B cell (primary cell): ENCODE measurements around the gene NUP85.

ENCODE experiments used
- EZH2 ChIP-seq: IDR thresholded peaks from 2 replicates; pipeline ENCODE4 v1.6.1; 2012; ENCODE audit warnings: borderline replicate concordance, low read depth, mild to moderate bottlenecking, moderate library complexity, low read length; ENCODE audit not compliant: insufficient read depth, poor library complexity, severe bottlenecking
- TF ChIP-seq, protein P1 (sequence below): fragments of 200-600 bp; IDR thresholded peaks from one replicate; pipeline ENCODE4 v1.8.0; 2022; ENCODE audit warnings: antibody characterized with exemption, mild to moderate bottlenecking

DNA sequence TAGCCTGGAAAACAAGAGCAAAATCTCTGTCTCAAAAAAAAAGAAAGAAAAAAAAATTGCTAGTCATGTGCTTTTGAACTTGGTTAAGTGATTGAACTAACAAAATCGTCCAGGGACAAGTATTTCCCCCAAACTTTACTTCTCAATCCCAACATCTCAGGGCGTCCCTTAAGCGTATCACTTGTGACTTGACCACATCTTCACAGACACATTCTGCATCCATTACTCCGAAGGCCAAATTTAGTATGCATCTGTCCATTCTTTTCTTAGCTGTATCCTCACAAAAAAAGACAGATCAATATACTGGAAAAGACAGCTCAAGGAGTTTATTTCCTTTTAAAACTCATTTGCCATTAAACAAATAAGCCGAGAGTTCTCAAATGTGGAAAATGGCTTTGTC, 45.3 kb upstream of the NUP85 start:
- TF ChIP-seq, protein P1, sequence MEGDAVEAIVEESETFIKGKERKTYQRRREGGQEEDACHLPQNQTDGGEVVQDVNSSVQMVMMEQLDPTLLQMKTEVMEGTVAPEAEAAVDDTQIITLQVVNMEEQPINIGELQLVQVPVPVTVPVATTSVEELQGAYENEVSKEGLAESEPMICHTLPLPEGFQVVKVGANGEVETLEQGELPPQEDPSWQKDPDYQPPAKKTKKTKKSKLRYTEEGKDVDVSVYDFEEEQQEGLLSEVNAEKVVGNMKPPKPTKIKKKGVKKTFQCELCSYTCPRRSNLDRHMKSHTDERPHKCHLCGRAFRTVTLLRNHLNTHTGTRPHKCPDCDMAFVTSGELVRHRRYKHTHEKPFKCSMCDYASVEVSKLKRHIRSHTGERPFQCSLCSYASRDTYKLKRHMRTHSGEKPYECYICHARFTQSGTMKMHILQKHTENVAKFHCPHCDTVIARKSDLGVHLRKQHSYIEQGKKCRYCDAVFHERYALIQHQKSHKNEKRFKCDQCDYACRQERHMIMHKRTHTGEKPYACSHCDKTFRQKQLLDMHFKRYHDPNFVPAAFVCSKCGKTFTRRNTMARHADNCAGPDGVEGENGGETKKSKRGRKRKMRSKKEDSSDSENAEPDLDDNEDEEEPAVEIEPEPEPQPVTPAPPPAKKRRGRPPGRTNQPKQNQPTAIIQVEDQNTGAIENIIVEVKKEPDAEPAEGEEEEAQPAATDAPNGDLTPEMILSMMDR: no peak
- no peak for TF ChIP-seq EZH2
